SH-SY5Y (cell line): ENCODE measurements around the gene LOC128125822.

ENCODE experiments used
- GATA2 ChIP-seq: IDR thresholded peaks from 2 replicates; pipeline ENCODE4 v1.6.1; 2011; ENCODE audit warnings: mild to moderate bottlenecking, low read depth, low read length
- GATA3 ChIP-seq: IDR thresholded peaks from 2 replicates; pipeline ENCODE4 v1.6.1; 2011; ENCODE audit warnings: low read depth, mild to moderate bottlenecking, low read length, moderate library complexity

The LOC128125822 gene

GRCh38 chr6:63543982-63544381, 28.3 kb upstream of the LOC128125822 start:
- TF ChIP-seq GATA2, result no peak
- TF ChIP-seq GATA3, result no peak

- TF ChIP-seq GATA3, result no peak
- no peak for TF ChIP-seq GATA2
Measured at GRCh38 chr6:63546236-63546635, 26.0 kb upstream of the LOC128125822 start.

GRCh38 chr6:63546697-63547096, 25.6 kb upstream of the LOC128125822 start:
- no peak for TF ChIP-seq GATA2
- no peak for TF ChIP-seq GATA3

- no peak for TF ChIP-seq GATA3
- no peak for TF ChIP-seq GATA2
Measured at GRCh38 chr6:63549076-63549475, 23.2 kb upstream of the LOC128125822 start.

- TF ChIP-seq GATA2 (no peak), GATA3 (no peak)
Measured at GRCh38 chr6:63553208-63553607, 19.1 kb upstream of the LOC128125822 start.

GRCh38 chr6:63553900-63554299, 18.4 kb upstream of the LOC128125822 start:
- TF ChIP-seq GATA2 (no peak), GATA3 (no peak)

- no peak for TF ChIP-seq GATA2
- no peak for TF ChIP-seq GATA3
Measured at GRCh38 chr6:63554782-63555181, 17.5 kb upstream of the LOC128125822 start.

- TF ChIP-seq GATA3 (no peak), GATA2 (no peak)
Measured at GRCh38 chr6:63556369-63556768, 15.9 kb upstream of the LOC128125822 start.

- TF ChIP-seq GATA3 (no peak), GATA2 (no peak)
Measured at GRCh38 chr6:63558278-63558677, 14.0 kb upstream of the LOC128125822 start.

GRCh38 chr6:63560801-63561287, 11.4 kb upstream of the LOC128125822 start:
- TF ChIP-seq GATA2 (no peak), GATA3 (no peak)

- TF ChIP-seq GATA2 (no peak), GATA3 (no peak)
Measured at GRCh38 chr6:63561288-63561687, 11.0 kb upstream of the LOC128125822 start.

- TF ChIP-seq GATA3, result no peak
- no peak for TF ChIP-seq GATA2
Measured at GRCh38 chr6:63563235-63563634, 9.0 kb upstream of the LOC128125822 start.

- TF ChIP-seq GATA3 (no peak), GATA2 (no peak)
Measured at GRCh38 chr6:63565058-63565726, 7.1 kb upstream of the LOC128125822 start.

- no peak for TF ChIP-seq GATA3
- TF ChIP-seq GATA2, result no peak
Measured at GRCh38 chr6:63565727-63566596, 6.3 kb upstream of the LOC128125822 start.

GRCh38 chr6:63567966-63568365, 4.3 kb upstream of the LOC128125822 start:
- TF ChIP-seq GATA2, result no peak
- TF ChIP-seq GATA3, result no peak

GRCh38 chr6:63571361-63572043, 778 bp upstream of the LOC128125822 start:
- TF ChIP-seq GATA2 (no peak), GATA3 (no peak)

GRCh38 chr6:63572747-63573075, 431 bp downstream of the LOC128125822 start:
- TF ChIP-seq GATA3 (no peak), GATA2 (no peak)
